Astrocyte (in vitro differentiated cells and primary cell): ENCODE measurements around the gene JMJD8. TPM values are rescaled to one million over a fixed set of nuclear protein-coding genes. Genes with fewer than 3 reads are reported as not detected.

Experiments
- DNase-seq: peaks from one replicate; pipeline ENCODE4 v3.0.0-alpha.2; 2010; ENCODE audit warnings: low read depth
- FAIRE-seq: peaks from 2 replicates; lab custom pipeline; 2011; peaks lifted over from hg19 to GRCh38; lab: Jason Lieb, UNC
- H2AFZ ChIP-seq: 2 replicates; pipeline ENCODE4 v1.6.0; 2012; ENCODE audit warnings: low read depth, low read length, inconsistent platforms
- H3K27ac ChIP-seq: 2 replicates; pipeline ENCODE4 v1.5.1; 2011; ENCODE audit warnings: low read depth, low read length, inconsistent platforms
- H3K27me3 ChIP-seq: 2 replicates; pipeline ENCODE4 v1.6.0; 2011; ENCODE audit warnings: low read length, inconsistent platforms; ENCODE audit not compliant: insufficient read depth
- H3K36me3 ChIP-seq: 2 replicates; pipeline ENCODE4 v1.5.1; 2011; ENCODE audit warnings: low read length, inconsistent platforms; ENCODE audit not compliant: insufficient read depth
- H3K4me1 ChIP-seq: 2 replicates; pipeline ENCODE4 v1.5.1; 2011; ENCODE audit warnings: low read length, inconsistent platforms; ENCODE audit not compliant: insufficient read depth
- H3K4me2 ChIP-seq: 2 replicates; pipeline ENCODE4 v1.6.0; 2012; ENCODE audit warnings: low read length, inconsistent platforms
- H3K4me3 ChIP-seq: 2 replicates; pipeline ENCODE4 v1.5.1; 2011; ENCODE audit warnings: low read depth, mild to moderate bottlenecking, low read length, inconsistent platforms; ENCODE audit not compliant: insufficient read depth
- H3K79me2 ChIP-seq: 2 replicates; pipeline ENCODE4 v1.6.0; 2012; ENCODE audit warnings: mild to moderate bottlenecking, low read length, inconsistent platforms; ENCODE audit not compliant: insufficient read depth
- H3K9ac ChIP-seq: 2 replicates; pipeline ENCODE4 v1.6.0; 2012; ENCODE audit warnings: mild to moderate bottlenecking, low read length, inconsistent platforms
- H3K9me3 ChIP-seq: 2 replicates; pipeline ENCODE4 v1.5.1; 2012; ENCODE audit warnings: low read depth, mild to moderate bottlenecking, low read length, inconsistent platforms; ENCODE audit not compliant: insufficient read depth
- H4K20me1 ChIP-seq: 2 replicates; pipeline ENCODE4 v1.6.0; 2012; ENCODE audit warnings: low read length, inconsistent platforms; ENCODE audit not compliant: insufficient read depth
- H3K27ac Mint-ChIP-seq: one replicate; pipeline ENCODE4 v1.8.0; 2021; ENCODE audit warnings: mild to moderate bottlenecking, mixed read lengths; ENCODE audit not compliant: unreplicated experiment
- H3K27me3 Mint-ChIP-seq: one replicate; pipeline ENCODE4 v1.8.0; 2021; ENCODE audit warnings: low read depth, mixed read lengths; ENCODE audit not compliant: unreplicated experiment
- H3K36me3 Mint-ChIP-seq: one replicate; pipeline ENCODE4 v1.8.0; 2021; ENCODE audit warnings: low read depth, mixed read lengths; ENCODE audit not compliant: unreplicated experiment
- H3K4me1 Mint-ChIP-seq: one replicate; pipeline ENCODE4 v1.8.0; 2021; ENCODE audit warnings: low read depth, mixed read lengths; ENCODE audit not compliant: unreplicated experiment
- H3K4me3 Mint-ChIP-seq: one replicate; pipeline ENCODE4 v1.8.0; 2021; ENCODE audit warnings: mild to moderate bottlenecking, moderate library complexity, mixed read lengths; ENCODE audit not compliant: unreplicated experiment
- H3K9me3 Mint-ChIP-seq: one replicate; pipeline ENCODE4 v1.8.0; 2021; ENCODE audit warnings: mild to moderate bottlenecking, mixed read lengths; ENCODE audit not compliant: unreplicated experiment
- EZH2 ChIP-seq: IDR thresholded peaks from 2 replicates; pipeline ENCODE4 v1.6.1; 2012; ENCODE audit warnings: mild to moderate bottlenecking, low read length, inconsistent platforms; ENCODE audit not compliant: insufficient read depth
- total RNA-seq: library from RNA; stranded (reverse); gene quantifications from 2 replicates; pipeline ENCODE4 v1.2.1, GENCODE V29; 2021
- TF ChIP-seq, protein P1 (sequence below): IDR thresholded peaks from 2 replicates; pipeline ENCODE4 v1.5.1; 2011; ENCODE audit warnings: low read depth, mild to moderate bottlenecking, inconsistent platforms, low read length, moderate library complexity; ENCODE audit not compliant: insufficient read depth

Gene JMJD8
- total RNA-seq, 1 donor from 2014 or later, result 26.8 TPM

DNA sequence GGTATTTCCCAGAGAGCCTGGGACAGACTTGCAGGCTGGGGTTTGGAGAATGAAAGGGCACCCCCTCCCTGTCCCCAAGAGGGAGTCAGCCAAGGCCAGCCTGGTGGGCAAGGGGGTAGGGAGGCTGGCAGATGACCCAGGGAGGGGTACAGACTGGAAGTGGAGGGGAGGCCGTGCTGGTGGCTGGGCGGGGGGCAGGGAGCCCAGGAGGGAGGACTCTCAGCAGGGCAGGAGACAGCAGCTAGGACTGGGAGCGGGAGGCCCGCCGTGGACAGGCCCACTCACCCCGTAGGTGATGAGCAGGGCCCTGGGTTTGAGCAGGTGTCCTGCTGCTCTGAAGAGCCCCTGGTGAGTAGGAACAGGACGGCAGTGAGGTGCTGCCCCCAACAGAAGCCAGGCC is 49.1 kb downstream of the JMJD8 start:
- peak overlapping the region; percentile 90 for H3K4me2 ChIP-seq
- H3K79me2 ChIP-seq, result peaks cover 15% of the 10 kb centered on the region
- peaks cover 11% of the 10 kb centered on the region for H3K4me1 ChIP-seq
- no peak overlapping the region for H2AFZ ChIP-seq
- Mint-ChIP-seq H3K27me3 (no peaks in the 10 kb centered on the region), H3K9me3 (no peaks in the 10 kb centered on the region), H3K27ac (no peak overlapping the region), H3K4me1 (no peaks in the 10 kb centered on the region), H3K4me3 (peak overlapping the region; percentile 57), H3K36me3 (no peaks in the 10 kb centered on the region)
- peak overlapping the region; percentile 81 for H3K9ac ChIP-seq
- H3K36me3 ChIP-seq, result no peaks in the 10 kb centered on the region
- no peaks in the 10 kb centered on the region for H3K9me3 ChIP-seq
- peak overlapping the region; percentile 80 for H3K4me3 ChIP-seq
- peaks cover 14% of the 10 kb centered on the region for H4K20me1 ChIP-seq
- no peak overlapping the region for H3K27ac ChIP-seq
- TF ChIP-seq, protein P1, sequence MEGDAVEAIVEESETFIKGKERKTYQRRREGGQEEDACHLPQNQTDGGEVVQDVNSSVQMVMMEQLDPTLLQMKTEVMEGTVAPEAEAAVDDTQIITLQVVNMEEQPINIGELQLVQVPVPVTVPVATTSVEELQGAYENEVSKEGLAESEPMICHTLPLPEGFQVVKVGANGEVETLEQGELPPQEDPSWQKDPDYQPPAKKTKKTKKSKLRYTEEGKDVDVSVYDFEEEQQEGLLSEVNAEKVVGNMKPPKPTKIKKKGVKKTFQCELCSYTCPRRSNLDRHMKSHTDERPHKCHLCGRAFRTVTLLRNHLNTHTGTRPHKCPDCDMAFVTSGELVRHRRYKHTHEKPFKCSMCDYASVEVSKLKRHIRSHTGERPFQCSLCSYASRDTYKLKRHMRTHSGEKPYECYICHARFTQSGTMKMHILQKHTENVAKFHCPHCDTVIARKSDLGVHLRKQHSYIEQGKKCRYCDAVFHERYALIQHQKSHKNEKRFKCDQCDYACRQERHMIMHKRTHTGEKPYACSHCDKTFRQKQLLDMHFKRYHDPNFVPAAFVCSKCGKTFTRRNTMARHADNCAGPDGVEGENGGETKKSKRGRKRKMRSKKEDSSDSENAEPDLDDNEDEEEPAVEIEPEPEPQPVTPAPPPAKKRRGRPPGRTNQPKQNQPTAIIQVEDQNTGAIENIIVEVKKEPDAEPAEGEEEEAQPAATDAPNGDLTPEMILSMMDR, result no peak
- TF ChIP-seq EZH2, result no peak
- no peaks in the 10 kb centered on the region for H3K27me3 ChIP-seq
- no peak for DNase-seq
- FAIRE-seq, result no peak

DNA sequence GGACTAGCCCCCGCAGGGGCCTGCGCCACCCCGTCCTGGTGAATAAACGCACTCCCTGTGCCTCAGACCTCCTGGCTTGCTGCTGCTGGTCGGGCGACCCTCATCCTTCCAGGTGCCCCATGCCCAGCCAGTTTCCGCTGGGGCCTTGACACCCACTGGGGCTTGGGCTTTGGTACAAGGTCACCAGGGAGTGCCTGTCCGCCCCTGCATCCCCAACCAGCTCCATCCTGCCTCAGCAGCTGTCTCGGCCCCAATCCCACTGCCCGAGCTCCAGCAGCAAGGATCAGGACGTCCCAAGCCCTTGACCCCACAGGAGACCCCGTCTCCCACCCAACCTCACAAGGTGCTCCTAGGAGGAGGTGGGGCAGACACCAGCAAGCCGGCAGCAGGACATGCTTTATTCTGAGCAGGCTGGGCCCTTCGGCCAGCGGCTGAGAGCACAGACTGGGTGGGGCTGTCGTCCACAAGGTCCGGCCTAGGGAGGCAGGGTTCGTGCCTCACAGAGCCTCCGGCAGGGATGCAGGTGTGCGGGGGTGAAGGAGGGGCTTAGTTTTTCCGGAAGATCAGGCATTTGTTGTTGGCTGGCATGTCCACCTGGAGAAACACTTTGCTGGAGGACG is 50.0 kb downstream of the JMJD8 start:
- Histone ChIP-seq H3K9me3 (no peaks in the 10 kb centered on the region), H2AFZ (no peak overlapping the region), H3K4me2 (no peak overlapping the region), H3K36me3 (no peaks in the 10 kb centered on the region), H3K4me1 (peaks cover 11% of the 10 kb centered on the region), H4K20me1 (peaks cover 14% of the 10 kb centered on the region), H3K79me2 (peaks cover 15% of the 10 kb centered on the region), H3K27me3 (no peaks in the 10 kb centered on the region), H3K4me3 (no peak overlapping the region), H3K9ac (no peak overlapping the region), H3K27ac (no peak overlapping the region)
- no peaks in the 10 kb centered on the region for H3K9me3 Mint-ChIP-seq
- no peaks in the 10 kb centered on the region for H3K36me3 Mint-ChIP-seq
- no peak for FAIRE-seq
- TF ChIP-seq EZH2, result no peak
- TF ChIP-seq, protein P1, result no peak
- H3K4me1 Mint-ChIP-seq, result no peaks in the 10 kb centered on the region
- H3K4me3 Mint-ChIP-seq, result peak overlapping the region; percentile 57
- no peak overlapping the region for H3K27ac Mint-ChIP-seq
- DNase-seq, result no peak
- no peaks in the 10 kb centered on the region for H3K27me3 Mint-ChIP-seq

DNA sequence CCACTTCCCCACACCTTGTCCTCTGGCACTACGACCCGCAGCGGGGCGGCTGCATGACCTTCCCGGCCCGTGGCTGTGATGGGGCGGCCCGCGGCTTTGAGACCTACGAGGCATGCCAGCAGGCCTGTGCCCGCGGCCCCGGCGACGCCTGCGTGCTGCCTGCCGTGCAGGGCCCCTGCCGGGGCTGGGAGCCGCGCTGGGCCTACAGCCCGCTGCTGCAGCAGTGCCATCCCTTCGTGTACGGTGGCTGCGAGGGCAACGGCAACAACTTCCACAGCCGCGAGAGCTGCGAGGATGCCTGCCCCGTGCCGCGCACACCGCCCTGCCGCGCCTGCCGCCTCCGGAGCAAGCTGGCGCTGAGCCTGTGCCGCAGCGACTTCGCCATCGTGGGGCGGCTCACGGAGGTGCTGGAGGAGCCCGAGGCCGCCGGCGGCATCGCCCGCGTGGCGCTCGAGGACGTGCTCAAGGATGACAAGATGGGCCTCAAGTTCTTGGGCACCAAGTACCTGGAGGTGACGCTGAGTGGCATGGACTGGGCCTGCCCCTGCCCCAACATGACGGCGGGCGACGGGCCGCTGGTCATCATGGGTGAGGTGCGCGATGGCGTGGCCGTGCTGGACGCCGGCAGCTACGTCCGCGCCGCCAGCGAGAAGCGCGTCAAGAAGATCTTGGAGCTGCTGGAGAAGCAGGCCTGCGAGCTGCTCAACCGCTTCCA is 50.6 kb downstream of the JMJD8 start:
- Mint-ChIP-seq H3K4me3 (no peak overlapping the region), H3K9me3 (no peaks in the 10 kb centered on the region), H3K36me3 (no peaks in the 10 kb centered on the region), H3K27me3 (no peaks in the 10 kb centered on the region), H3K27ac (no peak overlapping the region), H3K4me1 (no peaks in the 10 kb centered on the region)
- no peak overlapping the region for H2AFZ ChIP-seq
- no peak overlapping the region for H3K4me3 ChIP-seq
- no peak overlapping the region for H3K9ac ChIP-seq
- DNase-seq (no peak), FAIRE-seq (no peak)
- no peaks in the 10 kb centered on the region for H3K9me3 ChIP-seq
- H3K36me3 ChIP-seq, result no peaks in the 10 kb centered on the region
- H3K4me2 ChIP-seq, result no peak overlapping the region
- H3K79me2 ChIP-seq, result peaks cover 15% of the 10 kb centered on the region
- no peak for TF ChIP-seq EZH2
- TF ChIP-seq, protein P1, result no peak
- H3K27ac ChIP-seq, result no peak overlapping the region
- H3K4me1 ChIP-seq, result peaks cover 11% of the 10 kb centered on the region
- no peaks in the 10 kb centered on the region for H3K27me3 ChIP-seq
- peaks cover 14% of the 10 kb centered on the region for H4K20me1 ChIP-seq
